AG04450 (cell line): ENCODE results near the gene SCN2B. TPM values are rescaled to one million over a fixed set of nuclear protein-coding genes. Genes with fewer than 3 reads are reported as not detected.

Source experiments
- CTCF ChIA-PET: fragments of 300-600, 350-600 bp; formaldehyde crosslinking; extraction: SDS; loops from one replicate; lab custom pipeline; 2022; ENCODE audit warnings: antibody characterized with exemption, inconsistent platforms; lab: Charles Lee
- POLR2A ChIA-PET: fragments of 350-600 bp; formaldehyde crosslinking; extraction: SDS; loops from one replicate; lab custom pipeline; 2021; ENCODE audit warnings: antibody characterized with exemption, inconsistent platforms; lab: Yijun Ruan, JAX
- DNase-seq: peaks from one replicate; pipeline ENCODE4 v3.0.0-alpha.2; 2011; ENCODE audit warnings: low read depth, low spot score
- H3K27ac ChIP-seq: one replicate; pipeline ENCODE4 v1.5.1; 2012; ENCODE audit warnings: low read depth, low read length, control low read depth
- H3K27me3 ChIP-seq: one replicate; pipeline ENCODE4 v1.6.0; 2012; ENCODE audit warnings: low read length; ENCODE audit not compliant: control insufficient read depth, insufficient read depth
- H3K4me3 ChIP-seq: 2 replicates; pipeline ENCODE4 v1.5.1; 2011; ENCODE audit warnings: mild to moderate bottlenecking, low read depth, low read length, control low read depth
- H3K9me3 ChIP-seq: 2 replicates; pipeline ENCODE4 v1.5.1; 2012; ENCODE audit warnings: low read length; ENCODE audit not compliant: control insufficient read depth, insufficient read depth
- CTCF ChIP-seq: IDR thresholded peaks from 2 replicates; pipeline ENCODE4 v1.5.1; 2011; ENCODE audit warnings: low read depth, low read length, control low read depth, inconsistent platforms
- polyA plus RNA-seq: library from polyadenylated mRNA; depleted of rRNA; stranded (reverse); fragments of >200 nt; gene quantifications from 2 replicates; pipeline ENCODE4 v1.2.3, GENCODE V29; 2011

The SCN2B gene
- polyA plus RNA-seq, 1 experiment = 0.01 TPM

DNA sequence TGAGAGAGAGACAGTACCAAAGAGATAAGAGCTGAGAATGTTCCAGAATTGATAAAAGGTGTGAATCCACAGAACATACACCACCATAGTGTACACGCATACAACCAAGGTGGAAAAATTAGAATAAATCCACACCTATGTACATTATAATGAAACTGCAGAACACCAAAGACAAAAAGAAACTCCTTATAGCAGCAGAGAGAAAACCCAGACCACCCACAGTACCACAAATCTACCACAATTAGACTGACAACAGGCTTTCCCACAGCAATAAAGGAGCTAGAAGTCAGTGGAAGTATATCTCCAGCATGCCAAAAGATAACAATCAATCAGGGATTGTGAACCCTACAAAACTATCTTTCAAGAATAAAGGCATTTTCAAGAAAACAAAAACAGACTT lies 55.6 kb downstream of the SCN2B start:
- H3K4me3 ChIP-seq = no peak overlapping the region
- H3K27ac ChIP-seq = no peak overlapping the region
- POLR2A ChIA-PET = no interaction called here
- TF ChIP-seq CTCF = no peak
- CTCF ChIA-PET = no interaction called here
- H3K9me3 ChIP-seq = no peaks in the 10 kb centered on the region
- H3K27me3 ChIP-seq = peaks cover 6% of the 10 kb centered on the region
- DNase-seq = no peak

DNA sequence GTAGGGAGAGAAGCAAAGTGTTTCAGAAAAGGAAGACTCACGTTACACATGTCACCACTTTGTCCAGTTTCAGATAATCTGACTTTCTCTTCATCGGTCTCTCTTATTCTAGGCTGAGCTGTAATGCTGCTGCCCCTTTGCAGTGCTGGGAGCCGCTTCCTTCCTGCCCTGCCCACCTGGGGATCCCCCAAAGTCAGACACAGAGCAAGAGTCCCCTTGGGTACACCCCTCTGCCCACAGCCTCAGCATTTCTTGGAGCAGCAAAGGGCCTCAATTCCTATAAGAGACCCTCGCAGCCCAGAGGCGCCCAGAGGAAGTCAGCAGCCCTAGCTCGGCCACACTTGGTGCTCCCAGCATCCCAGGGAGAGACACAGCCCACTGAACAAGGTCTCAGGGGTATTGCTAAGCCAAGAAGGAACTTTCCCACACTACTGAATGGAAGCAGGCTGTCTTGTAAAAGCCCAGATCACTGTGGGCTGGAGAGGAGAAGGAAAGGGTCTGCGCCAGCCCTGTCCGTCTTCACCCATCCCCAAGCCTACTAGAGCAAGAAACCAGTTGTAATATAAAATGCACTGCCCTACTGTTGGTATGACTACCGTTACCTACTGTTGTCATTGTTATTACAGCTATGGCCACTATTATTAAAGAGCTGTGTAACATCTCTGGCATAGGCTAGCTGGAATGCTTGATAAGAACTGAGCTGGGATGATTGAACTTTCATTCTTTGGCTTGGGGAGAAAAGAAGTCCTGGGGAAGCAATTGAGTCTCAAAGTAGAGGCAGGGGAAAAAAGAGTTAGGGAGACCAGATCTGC lies 58.4 kb downstream of the SCN2B start:
- no peak for TF ChIP-seq CTCF
- no peak overlapping the region for H3K4me3 ChIP-seq
- no peak overlapping the region for H3K27ac ChIP-seq
- ChIA-PET CTCF (no interaction called here), POLR2A (no interaction called here)
- H3K27me3 ChIP-seq = peaks cover 10% of the 10 kb centered on the region
- no peak for DNase-seq
- H3K9me3 ChIP-seq = no peaks in the 10 kb centered on the region

GRCh38 chr11:118115048-118115447 lies 61.4 kb downstream of the SCN2B start:
- ChIA-PET CTCF (no interaction called here), POLR2A (no interaction called here)
- no peak overlapping the region for H3K4me3 ChIP-seq
- TF ChIP-seq CTCF = no peak
- H3K27ac ChIP-seq = no peak overlapping the region
- DNase-seq = no peak
- H3K9me3 ChIP-seq = no peaks in the 10 kb centered on the region
- peaks cover 10% of the 10 kb centered on the region for H3K27me3 ChIP-seq

DNA sequence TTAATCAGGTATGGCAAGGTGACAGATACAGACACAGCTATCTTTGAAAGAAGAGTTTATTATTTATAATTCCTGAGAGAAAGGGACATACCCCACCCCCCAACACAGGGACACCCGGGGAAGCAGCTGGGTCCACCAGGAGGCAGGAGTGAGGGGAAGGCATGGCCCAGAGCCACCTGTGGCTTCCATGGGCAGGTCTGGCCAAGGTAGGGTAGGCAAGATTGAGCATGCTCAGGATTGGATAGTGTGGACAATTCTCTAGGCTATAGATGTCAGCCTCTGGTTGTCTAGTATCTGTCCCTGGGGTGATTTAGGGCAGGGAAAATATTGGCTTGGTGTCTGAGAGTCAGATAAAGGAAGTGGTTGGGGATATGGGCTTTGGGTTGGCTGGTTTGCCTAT lies 62.2 kb downstream of the SCN2B start:
- POLR2A ChIA-PET = no interaction called here
- CTCF ChIA-PET = interaction anchor here (1.8 kb wide), 1 partner anchor 84 kb away, joined by 6 read pairs; no protein-coding TSS in a partner anchor
- no peaks in the 10 kb centered on the region for H3K9me3 ChIP-seq

More for the DNA sequence above, 62.2 kb downstream of the SCN2B start:
- Histone ChIP-seq H3K4me3 (no peak overlapping the region), H3K27me3 (peaks cover 10% of the 10 kb centered on the region), H3K27ac (no peak overlapping the region)
- no peak for DNase-seq
- no peak for TF ChIP-seq CTCF
